Suprapubic skin (tissue), 4 donors: ENCODE measurements around the gene FABP7. TPM values are rescaled to one million over a fixed set of nuclear protein-coding genes. Genes with fewer than 3 reads are reported as not detected.

ENCODE experiments used
- DNase-seq, 2 donors: peaks; one replicate each; pipeline ENCODE4 v3.0.0-alpha.2; 2019; ENCODE audit warnings: low spot score in 2 of 2
- H3K27ac ChIP-seq: fragments of 200-600 bp; sonication (generic); one replicate; pipeline ENCODE4 v1.5.1; 2019
- H3K27me3 ChIP-seq: fragments of 200-600 bp; sonication (generic); one replicate; pipeline ENCODE4 v1.5.1; 2019
- H3K36me3 ChIP-seq: fragments of 200-600 bp; sonication (generic); one replicate; pipeline ENCODE4 v1.5.1; 2019
- H3K4me1 ChIP-seq: fragments of 200-600 bp; sonication (generic); one replicate; pipeline ENCODE4 v1.5.1; 2019
- H3K4me3 ChIP-seq: fragments of 200-600 bp; sonication (generic); one replicate; pipeline ENCODE4 v1.5.1; 2019; ENCODE audit warnings: mild to moderate bottlenecking
- H3K9me3 ChIP-seq: fragments of 200-600 bp; sonication (generic); one replicate; pipeline ENCODE4 v1.5.1; 2019
- CTCF ChIP-seq, 2 donors: fragments of 200-600 bp in 1 of 2; fragments of 450-650 bp in 1 of 2; sonication (generic) in 1 of 2; IDR thresholded peaks; one replicate each; pipeline ENCODE4 v1.5.1; 2016 to 2019; ENCODE audit warnings: antibody characterized with exemption in 2 of 2, mild to moderate bottlenecking in 1 of 2, moderate library complexity in 1 of 2
- EP300 ChIP-seq: sonication (generic); formaldehyde crosslinking; IDR thresholded peaks from one replicate; pipeline ENCODE4 v1.6.1; 2017; ENCODE audit warnings: antibody characterized with exemption
- POLR2A ChIP-seq, 2 donors: fragments of 450-650 bp; IDR thresholded peaks; one replicate each; pipeline ENCODE4 v1.6.1; 2017; ENCODE audit warnings: antibody characterized with exemption in 2 of 2, mild to moderate bottlenecking in 2 of 2, moderate library complexity in 2 of 2
- POLR2AphosphoS5 ChIP-seq, 3 donors: sonication (generic); formaldehyde crosslinking; IDR thresholded peaks; one replicate each; pipeline ENCODE4 v1.6.1; 2017; ENCODE audit warnings: antibody characterized with exemption in 3 of 3
- WGBS: methylation state at CpG from one replicate; pipeline ENCODE4 v1.1.5; 2018; 5-methylcytosine and 5-hydroxymethylcytosine counted together
- total RNA-seq, 4 donors: library from RNA; depleted of rRNA; stranded (reverse); fragments of >200 nt; gene quantifications; one replicate each; pipeline ENCODE4 v1.1.0, GENCODE V29; 2016

FABP7 gene
- total RNA-seq, 4 donors from 2014 or later: 11.8 to 35.6 (median 22.9) TPM

GRCh38 chr6:122751326-122751725 lies 28.2 kb upstream of the FABP7 start:
- H3K9me3 ChIP-seq: no peaks in the 10 kb centered on the region
- DNase-seq: no peak
- no peaks in the 10 kb centered on the region for H3K27me3 ChIP-seq
- no peak overlapping the region for H3K27ac ChIP-seq
- TF ChIP-seq EP300 (no peak), CTCF (IDR thresholded peaks at IDR 0.05) (no peak), POLR2AphosphoS5 (IDR thresholded peaks at IDR 0.05) (no peak), POLR2A (IDR thresholded peaks at IDR 0.05) (no peak)
- H3K36me3 ChIP-seq: no peaks in the 10 kb centered on the region
- no peak overlapping the region for H3K4me3 ChIP-seq
- peaks cover 5% of the 10 kb centered on the region for H3K4me1 ChIP-seq
- 60% methylated on average over 3 of the region's 3 CpGs for WGBS

DNA sequence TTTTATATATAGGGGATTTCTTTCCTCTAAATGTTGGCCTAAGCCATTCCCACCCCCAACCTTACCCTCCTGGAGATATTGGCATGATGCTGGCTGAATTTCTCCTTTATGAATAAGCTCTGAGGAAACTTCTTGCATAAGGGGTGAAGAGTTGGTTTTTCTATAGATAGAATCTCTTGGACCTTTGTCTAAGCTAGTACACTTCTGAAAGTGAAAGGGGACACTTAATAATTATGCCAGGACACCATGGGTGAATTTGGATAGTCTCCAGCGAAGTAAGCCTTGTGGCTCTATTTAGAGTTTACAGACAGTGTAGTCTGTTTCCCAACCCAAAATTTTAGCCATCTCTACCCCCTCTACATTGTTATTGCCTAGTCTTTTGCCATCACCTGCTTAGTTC lies 27.1 kb upstream of the FABP7 start:
- Histone ChIP-seq H3K4me3 (no peak overlapping the region), H3K27me3 (no peaks in the 10 kb centered on the region), H3K27ac (no peak overlapping the region), H3K9me3 (no peaks in the 10 kb centered on the region), H3K4me1 (peaks cover 5% of the 10 kb centered on the region), H3K36me3 (no peaks in the 10 kb centered on the region)
- WGBS: 87% methylated on average over 1 of the region's 1 CpG
- no peak for DNase-seq
- TF ChIP-seq CTCF (IDR thresholded peaks at IDR 0.05) (no peak), POLR2AphosphoS5 (IDR thresholded peaks at IDR 0.05) (no peak), EP300 (no peak), POLR2A (IDR thresholded peaks at IDR 0.05) (no peak)

DNA sequence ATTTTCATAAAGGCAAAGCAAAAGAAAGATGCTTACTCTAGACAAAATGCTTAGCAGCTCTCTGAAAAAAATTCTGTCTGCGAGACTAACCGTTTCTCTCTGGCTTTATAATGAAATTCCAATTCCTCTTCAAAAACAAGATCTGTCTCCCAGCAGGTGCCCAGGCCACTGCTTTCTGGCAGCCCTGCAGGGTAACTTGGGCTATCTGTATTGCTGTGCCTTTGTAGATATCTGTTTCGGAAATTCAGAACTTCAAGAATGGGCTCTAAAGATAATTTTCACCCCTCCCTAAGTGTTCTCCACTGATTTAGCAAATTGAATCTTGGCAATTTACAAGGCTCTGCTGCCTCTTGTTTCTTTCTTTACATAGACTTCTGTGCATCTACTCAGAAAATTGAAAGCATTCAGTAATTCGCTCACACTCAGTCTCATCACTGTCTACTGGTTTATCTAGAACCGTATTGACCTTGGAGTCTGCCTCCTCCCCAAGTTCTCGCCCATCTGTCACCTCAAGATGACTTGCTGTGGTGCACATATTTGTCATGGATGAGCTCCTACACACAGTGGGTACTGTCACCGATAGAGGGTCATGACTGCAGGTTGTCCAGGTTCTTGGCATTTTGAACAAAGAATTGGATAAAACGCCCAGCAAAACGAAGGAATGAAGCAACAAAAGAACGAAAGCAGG lies 26.4 kb upstream of the FABP7 start:
- no peak overlapping the region for H3K27ac ChIP-seq

DNA sequence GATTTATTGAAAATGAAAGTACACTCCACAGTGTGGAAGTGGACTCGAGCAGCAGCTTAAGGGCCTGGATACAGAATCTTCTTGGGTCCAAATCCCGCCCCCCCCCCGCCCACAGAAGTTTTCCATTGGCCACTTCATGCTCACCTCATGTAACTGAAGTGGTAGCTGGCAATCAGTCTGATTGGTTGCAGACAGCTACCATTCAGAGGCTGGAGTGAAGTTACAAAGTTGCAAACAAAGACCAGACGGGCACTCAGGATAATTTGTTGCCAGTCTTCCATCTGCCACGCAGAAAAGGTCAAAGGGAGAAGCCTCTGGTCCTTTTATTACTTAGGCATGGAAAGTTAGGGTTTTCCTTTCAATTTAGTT lies 25.8 kb upstream of the FABP7 start:
- Histone ChIP-seq H3K4me1 (peaks cover 5% of the 10 kb centered on the region), H3K27me3 (no peaks in the 10 kb centered on the region), H3K36me3 (no peaks in the 10 kb centered on the region), H3K27ac (no peak overlapping the region), H3K9me3 (no peaks in the 10 kb centered on the region), H3K4me3 (no peak overlapping the region)
- 62% methylated on average over 5 of the region's 5 CpGs for WGBS
- TF ChIP-seq CTCF (IDR thresholded peaks at IDR 0.05): no peak
- no peak for TF ChIP-seq POLR2A (IDR thresholded peaks at IDR 0.05)
- TF ChIP-seq EP300: no peak
- no peak for TF ChIP-seq POLR2AphosphoS5 (IDR thresholded peaks at IDR 0.05)
- DNase-seq: no peak

More for the DNA sequence above, 26.4 kb upstream of the FABP7 start:
- DNase-seq: no peak
- H3K4me3 ChIP-seq: no peak overlapping the region
- H3K9me3 ChIP-seq: no peaks in the 10 kb centered on the region
- no peaks in the 10 kb centered on the region for H3K36me3 ChIP-seq
- no peak for TF ChIP-seq EP300
- no peak for TF ChIP-seq POLR2A (IDR thresholded peaks at IDR 0.05)
- no peak for TF ChIP-seq CTCF (IDR thresholded peaks at IDR 0.05)
- no peak for TF ChIP-seq POLR2AphosphoS5 (IDR thresholded peaks at IDR 0.05)
- WGBS: 82% methylated on average over 10 of the region's 10 CpGs
- H3K4me1 ChIP-seq: peaks cover 5% of the 10 kb centered on the region
- no peaks in the 10 kb centered on the region for H3K27me3 ChIP-seq

DNA sequence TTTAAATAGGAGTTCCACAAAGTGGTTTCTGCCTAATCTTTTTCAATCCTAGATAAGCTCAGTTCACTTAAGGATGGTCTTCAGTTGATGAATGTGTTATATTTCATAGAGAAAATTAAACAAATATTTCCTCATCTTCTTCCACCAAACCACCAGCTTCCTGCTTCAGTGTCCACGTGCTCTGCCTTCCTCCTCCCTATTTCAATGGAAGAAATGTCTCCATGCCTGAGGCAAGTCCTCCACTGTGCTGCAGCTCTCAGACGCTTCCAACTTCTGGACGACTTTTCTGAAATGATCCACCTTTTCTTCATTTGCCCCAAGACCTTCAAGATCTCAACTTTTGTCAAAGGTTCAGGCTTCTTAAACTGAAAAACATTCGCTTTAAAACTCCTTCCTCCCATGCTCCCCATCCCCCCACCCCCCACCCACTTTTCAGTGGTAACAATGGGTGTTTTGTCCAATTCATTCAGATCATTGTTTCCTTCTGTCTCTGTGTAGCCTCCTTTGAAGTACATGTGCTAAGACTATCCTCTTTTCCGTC lies 25.3 kb upstream of the FABP7 start:
- no peaks in the 10 kb centered on the region for H3K9me3 ChIP-seq
- no peaks in the 10 kb centered on the region for H3K36me3 ChIP-seq
- TF ChIP-seq POLR2AphosphoS5 (IDR thresholded peaks at IDR 0.05): no peak
- TF ChIP-seq CTCF (IDR thresholded peaks at IDR 0.05): no peak
- no peak overlapping the region for H3K4me3 ChIP-seq
- DNase-seq: no peak
- H3K4me1 ChIP-seq: peaks cover 6% of the 10 kb centered on the region
- no peak overlapping the region for H3K27ac ChIP-seq
- 70% methylated on average over 5 of the region's 5 CpGs for WGBS
- no peaks in the 10 kb centered on the region for H3K27me3 ChIP-seq
